ENCODE results near the gene LSR.

The LSR gene

GRCh38 chr19:35286101-35286500 is 37.3 kb downstream of the LSR start:
- DNase-seq, result peak in 3 of 4 experiments; percentile 53 to 56 (median 55)

GRCh38 chr19:35287713-35288112 is 38.9 kb downstream of the LSR start:
- DNase-seq, result no peak

DNA sequence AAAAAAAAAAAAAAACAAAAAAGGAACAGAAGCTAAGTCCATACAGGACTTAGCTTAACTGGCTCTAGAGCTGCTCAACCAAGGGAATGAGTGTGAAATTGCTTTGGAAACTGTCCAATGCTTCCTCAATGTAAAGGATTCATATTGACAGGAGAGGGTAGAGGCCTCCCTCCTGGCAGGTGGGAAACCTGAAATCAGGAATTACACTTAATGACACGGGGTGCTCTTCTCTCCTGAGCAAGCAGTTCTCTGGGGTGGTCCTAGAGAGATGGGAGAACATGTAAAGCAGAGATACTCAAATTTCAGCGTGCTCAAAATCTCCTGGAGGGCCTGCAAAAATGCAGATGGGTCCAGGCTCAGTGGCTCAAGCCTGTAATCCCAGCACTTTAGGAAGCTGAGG is 39.5 kb downstream of the LSR start:
- peak in 1 of 4 experiments; percentile 41 for DNase-seq

DNA sequence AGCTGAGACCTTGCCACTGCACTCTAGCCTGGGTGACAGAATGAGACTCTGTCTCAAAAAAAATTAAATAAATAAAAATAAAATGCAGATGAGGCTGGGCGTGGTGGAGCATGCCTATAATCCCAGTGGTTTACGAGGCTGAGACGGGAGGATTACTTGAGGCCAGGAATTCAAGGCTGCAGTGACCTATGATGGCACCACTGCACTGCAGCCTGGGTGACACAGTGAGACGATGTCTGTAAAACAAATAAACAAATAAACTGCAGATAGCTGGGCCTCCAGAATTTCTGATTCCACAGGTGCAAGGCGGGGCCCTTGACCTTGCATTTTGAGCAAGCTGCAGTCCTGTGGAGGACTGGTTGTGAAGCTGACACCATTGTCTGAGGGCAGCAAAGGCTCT is 40.1 kb downstream of the LSR start:
- no peak for DNase-seq

DNA sequence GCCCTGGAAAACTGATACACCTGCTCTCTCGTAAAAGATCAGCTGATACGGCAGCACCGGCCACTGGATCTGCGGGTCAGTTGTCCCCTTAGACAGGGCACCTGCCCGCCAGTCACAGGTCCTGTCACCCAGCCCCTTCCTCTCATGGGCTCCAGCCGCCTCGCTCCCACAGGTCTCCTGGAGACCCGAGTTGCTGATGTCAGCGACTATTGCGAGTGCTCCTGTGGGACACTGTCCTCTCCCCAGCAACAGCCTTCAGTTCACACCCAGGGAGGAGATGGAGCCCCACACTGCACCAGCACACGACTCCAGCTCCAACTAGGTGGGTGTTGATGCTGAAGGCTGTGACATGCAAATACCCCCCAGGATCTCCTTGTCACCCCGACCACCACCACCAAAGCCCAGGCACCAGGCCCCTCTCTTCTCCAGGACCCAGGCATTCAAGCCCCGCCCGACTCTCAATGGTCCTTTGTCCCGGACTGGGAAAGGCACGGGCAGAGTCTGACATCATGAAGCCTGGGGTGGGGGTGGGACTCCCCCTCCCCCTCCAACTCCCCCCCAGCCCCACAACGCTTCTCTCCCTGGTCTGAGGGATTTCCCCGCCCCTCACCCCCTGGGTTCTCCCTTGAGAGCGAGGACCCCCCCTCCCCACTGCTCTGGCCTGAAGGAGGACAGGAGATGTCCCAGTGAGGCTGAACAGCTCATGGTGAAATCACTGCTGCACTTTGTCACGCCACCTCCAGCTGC is 41.8 kb downstream of the LSR start:
- DNase-seq, result no peak

DNA sequence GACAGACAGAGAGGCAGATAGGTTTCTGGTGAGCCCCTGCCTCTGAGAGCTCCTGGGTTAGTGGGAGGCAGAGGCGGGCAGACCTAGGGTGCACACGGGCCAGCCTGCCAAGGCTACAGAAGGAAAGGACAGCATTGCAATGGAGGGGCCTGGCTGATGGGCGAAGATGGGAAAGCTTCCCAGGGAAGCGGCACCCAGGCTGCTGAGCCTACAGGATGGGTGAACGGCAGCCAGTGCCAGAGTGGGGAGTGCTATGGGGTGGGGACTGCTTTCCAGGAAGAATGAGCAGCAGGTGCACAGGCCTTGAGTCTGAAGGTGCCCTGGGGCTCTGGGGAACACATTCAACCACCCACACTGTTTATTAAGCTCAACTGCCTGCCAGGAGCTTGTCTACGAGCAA is 42.5 kb downstream of the LSR start:
- DNase-seq, result no peak

DNA sequence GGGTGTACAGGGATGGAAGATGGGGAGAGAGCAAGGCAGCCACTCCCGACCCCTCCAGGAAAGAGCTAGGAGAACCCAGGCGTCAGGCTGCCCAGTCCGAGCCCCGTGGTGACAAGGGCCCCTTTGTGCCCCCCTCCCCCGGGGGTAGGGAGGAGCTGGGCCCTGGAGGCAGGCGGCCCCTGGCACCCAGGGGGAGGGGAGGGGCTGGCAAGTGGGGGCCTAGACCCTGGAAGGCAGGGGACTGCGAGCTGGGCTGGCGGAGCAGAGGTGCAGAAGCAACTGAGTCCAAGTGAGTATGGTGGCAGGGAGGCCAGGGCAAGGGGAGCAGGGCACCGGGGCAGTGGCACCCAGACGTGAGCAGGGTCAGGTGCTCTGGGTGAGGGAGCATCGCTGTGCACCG is 43.1 kb downstream of the LSR start, which contains the start of gene MAG:
TSS of gene MAG (plus strand) at position 246 of the 400 bp plus-strand sequence. CDS start 3,248 bp downstream, outside the sequence.
- no peak for DNase-seq

DNA sequence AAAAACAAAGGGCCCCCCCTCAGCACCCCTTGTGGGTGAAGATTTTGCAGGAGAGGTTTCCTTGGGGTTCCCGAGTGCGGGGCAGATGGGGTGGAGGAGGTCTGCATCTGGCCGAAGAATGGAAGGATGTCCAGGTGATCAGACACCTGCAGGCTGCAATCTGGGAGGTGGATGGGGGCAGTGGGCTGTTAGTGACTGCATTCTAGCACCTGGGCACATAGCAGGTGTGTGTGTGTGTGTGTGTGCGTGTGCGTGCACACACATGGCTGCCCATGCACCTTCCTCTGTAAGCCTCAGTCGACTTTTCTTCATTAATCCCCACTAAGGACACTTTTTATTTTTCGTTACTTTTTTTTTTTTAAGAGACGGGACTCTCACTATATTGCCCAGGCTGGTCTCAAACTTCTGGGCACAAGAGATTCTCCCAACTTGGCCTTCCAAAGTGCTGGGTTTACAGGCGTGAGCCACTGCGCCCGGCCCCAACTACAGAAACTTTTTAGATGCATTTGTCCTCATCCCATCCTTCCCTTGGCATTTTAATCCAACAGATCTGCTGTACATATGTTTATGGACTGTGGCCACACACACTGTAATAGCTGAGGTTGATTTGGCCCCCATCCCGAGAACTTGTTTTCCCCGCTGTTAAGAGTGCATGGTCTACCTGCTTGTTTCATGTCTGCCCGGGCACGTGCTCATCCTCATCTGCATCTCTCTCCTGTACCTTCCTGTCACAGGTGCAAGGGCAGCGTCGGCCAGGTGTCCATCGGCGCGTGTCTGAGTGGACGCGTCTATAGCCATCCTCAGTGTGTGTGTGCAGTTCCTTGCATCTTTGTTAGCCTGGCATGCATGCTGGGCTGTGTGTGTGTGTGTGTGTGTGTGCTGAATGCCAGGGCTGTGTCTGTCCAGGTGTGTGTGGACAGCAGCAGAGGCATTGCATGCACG is 43.9 kb downstream of the LSR start:
- DNase-seq, result no peak

- DNase-seq, result no peak
Measured at GRCh38 chr19:35293363-35293739, 44.5 kb downstream of the LSR start.

- no peak for DNase-seq
Measured at GRCh38 chr19:35293808-35294207, 45.0 kb downstream of the LSR start.

GRCh38 chr19:35294328-35294727 is 45.5 kb downstream of the LSR start:
- DNase-seq, result peak in 1 of 4 experiments; percentile 37

GRCh38 chr19:35294859-35295791 is 46.3 kb downstream of the LSR start:
- no peak for DNase-seq

GRCh38 chr19:35295792-35296462 is 47.1 kb downstream of the LSR start:
- no peak for DNase-seq

DNA sequence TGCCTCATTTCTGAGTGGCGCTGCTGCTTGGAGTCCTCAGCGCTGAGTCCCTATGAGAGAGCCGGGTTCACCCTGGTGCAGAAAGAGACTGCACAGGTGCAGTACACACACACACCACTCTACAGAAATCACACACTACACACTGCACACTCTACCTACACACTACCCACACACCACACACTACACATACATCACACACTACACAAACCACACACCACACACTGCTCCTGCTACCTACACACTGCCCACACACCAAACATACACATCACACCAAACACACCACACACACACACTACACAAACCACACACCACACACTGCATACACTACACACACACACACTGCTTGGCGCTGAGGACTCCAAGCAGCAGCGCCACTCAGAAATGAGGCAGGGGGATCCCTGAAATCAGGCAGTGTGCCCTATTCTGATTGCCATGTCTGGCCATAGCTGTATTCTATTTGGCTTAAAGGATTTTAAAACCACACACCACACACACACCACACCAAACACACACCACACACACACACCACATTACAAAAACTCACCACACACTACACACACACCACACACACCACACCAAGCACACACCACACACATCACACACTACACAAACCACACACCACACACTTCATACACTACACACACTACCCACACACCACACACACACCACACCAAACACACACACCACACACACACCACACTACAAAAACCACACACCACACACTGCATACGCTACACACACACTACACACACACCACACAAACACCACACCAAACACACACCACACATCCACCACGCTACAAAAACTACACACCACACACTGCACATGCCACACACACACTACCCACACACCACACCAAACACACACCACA is 48.1 kb downstream of the LSR start:
- DNase-seq, result no peak

DNA sequence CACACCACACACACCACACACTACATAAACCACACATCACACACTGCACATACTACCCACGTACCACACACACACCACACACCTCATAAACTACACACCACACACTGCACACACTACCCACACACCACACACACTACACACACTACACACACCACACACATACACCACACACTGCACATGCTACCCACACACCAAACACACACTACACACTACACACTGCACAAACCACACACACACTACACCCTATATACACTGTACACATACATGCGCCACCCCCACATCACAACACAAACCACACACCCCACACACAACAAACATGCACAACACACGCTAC is 48.7 kb downstream of the LSR start:
- no peak for DNase-seq

- DNase-seq, result no peak
Measured at GRCh38 chr19:35297922-35298321, 49.1 kb downstream of the LSR start.

DNA sequence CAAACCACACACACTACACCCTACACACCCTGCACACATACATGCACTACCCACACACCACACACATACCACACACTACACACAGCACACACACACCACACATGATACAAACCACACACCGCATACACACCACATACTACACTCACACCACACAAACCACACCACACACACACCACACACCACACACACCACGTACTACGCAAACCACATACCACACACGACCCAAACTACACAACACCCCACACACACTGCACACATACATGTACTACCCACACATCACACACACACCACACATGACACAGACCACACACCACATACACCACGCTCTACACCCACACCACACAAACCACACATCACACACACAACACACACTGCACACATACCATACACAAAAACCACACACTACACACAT is 49.8 kb downstream of the LSR start:
- DNase-seq, result no peak

- DNase-seq, result no peak
Measured at GRCh38 chr19:35299523-35300338, 50.9 kb downstream of the LSR start.

- DNase-seq, result no peak
Measured at GRCh38 chr19:35300339-35300649, 51.5 kb downstream of the LSR start.

DNA sequence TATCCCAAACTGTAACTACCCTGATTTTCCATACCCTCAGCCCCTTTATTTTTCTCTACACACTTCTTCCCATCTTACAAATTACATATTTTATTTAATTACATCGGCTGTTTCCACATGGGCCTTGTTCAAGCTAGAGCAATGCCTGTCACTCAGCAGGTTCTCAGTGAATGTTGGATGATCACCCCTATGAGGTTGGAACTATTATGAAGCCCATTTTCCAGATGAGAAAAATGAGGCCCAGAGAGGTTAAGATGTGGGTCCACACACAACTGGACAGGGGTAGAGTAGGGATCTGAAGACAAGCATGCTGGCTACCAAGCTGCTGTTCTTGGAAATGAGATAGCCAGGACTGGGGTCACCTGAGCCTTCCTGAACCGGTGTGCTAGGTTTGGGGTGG is 53.2 kb downstream of the LSR start:
- DNase-seq, result no peak

All from suppressor macrophage (primary cell).